Measurements from ENCODE around the gene PPP5C.
"Not testable (repeated sequence)": the region's sequence is repeated elsewhere in the genome, so short reads cannot be mapped to it uniquely, and the experiment has no call there.

Gene PPP5C

GRCh38 chr19:46372901-46373490, 26.1 kb downstream of the PPP5C start:
- no peak overlapping the region for H3K4me3 ChIP-seq (replicated peaks; ENCODE audit: low read depth, low read length)
- no peak for DNase-seq (ENCODE audit: extremely low read depth, low read depth)
- TF ChIP-seq CTCF (IDR thresholded peaks at IDR 0.05; ENCODE audit: low read depth, low read length, missing control alignments) = peak; percentile 40

DNA sequence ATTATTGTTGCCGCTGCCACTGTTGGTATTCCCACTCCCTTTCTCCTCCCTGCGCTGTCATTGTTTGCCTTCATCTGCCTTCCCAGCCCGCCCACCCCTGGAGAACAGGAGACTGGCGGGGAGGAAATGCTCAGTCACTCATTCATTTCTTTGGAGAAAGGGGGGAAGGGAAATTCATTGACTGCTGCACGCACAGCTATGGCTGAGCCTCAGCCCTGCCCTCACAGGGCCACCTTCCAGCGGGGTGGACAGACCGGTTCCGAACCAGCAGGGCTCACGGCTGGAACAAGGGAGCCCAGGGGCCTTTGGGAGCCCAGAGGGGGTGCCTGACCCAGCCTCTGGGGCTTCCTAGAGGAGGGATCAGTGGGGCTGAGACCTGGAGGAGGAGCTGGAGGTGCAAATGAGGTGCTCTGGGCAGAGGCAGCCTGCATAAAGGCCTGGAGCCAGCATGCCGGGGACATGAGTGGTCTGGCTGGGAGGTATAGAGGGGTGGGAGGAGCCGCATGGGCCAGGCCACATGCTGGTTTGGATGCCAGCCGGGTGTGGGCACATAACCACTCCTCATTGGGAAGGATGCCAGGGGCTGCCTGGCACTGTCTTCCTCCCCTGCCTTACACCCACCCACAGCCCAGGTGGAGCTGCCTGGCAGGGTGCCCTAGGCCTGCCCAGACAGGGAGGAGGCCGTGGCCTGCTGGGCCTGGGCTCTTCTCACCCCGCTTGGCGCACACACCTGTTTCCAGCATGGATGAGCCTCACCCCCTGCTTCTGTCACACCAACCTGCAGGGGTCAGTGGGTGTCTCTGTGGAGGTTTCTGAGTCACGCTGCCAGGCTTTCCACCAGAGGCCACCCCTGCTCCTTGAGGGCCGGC, 26.8 kb downstream of the PPP5C start:
- no peak overlapping the region for H3K4me3 ChIP-seq (replicated peaks; ENCODE audit: low read depth, low read length)
- no peak for TF ChIP-seq CTCF (IDR thresholded peaks at IDR 0.05; ENCODE audit: low read depth, low read length, missing control alignments)
- DNase-seq (ENCODE audit: extremely low read depth, low read depth) = no peak

DNA sequence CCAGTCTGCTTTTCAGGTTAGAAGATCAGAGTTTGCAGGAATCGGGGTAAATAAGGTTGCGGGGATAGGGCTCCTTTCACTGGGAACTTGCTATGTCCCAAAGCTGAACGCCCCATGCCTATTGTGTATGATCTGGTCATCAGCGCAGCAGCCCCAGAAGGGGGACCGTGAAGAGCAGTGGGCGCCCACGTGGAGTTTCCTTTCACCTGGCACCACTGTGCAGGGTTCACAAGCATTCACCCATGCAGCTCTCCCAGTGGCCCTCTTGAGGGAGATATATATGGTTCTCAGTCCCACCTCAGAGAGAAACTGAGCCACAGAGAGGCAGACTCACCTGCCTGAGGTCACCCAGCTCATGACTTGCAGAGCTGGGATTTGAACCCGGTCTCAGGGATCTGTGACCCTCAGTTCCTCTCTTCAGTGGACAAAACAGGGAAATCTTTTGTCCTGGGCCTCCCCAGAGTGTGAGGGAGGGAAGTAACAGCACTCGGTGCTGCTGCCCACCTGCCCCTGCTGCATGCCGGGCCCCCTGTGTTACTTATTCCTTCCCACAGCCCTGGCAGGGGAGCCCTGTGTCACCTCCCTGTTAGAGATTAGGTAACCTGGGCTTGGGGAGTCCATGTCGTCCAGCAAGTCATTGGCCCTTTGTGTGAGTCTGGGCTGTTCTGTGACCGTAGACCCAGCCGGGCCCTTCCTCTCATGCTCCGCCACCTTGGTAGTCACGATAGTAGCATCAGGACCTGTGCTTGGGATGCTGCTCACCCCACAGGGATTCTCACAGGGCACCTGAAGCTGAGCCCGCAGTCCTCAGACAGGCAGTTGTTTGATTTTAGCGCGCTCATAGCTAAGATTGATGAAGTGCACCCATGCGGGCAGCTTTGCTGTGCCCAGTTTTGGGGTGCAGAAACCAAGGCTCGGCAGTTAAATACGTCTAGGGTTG, 27.9 kb downstream of the PPP5C start:
- TF ChIP-seq CTCF (IDR thresholded peaks at IDR 0.05; ENCODE audit: low read depth, low read length, missing control alignments) = no peak
- DNase-seq (ENCODE audit: extremely low read depth, low read depth) = no peak
- no peak overlapping the region for H3K4me3 ChIP-seq (replicated peaks; ENCODE audit: low read depth, low read length)

DNA sequence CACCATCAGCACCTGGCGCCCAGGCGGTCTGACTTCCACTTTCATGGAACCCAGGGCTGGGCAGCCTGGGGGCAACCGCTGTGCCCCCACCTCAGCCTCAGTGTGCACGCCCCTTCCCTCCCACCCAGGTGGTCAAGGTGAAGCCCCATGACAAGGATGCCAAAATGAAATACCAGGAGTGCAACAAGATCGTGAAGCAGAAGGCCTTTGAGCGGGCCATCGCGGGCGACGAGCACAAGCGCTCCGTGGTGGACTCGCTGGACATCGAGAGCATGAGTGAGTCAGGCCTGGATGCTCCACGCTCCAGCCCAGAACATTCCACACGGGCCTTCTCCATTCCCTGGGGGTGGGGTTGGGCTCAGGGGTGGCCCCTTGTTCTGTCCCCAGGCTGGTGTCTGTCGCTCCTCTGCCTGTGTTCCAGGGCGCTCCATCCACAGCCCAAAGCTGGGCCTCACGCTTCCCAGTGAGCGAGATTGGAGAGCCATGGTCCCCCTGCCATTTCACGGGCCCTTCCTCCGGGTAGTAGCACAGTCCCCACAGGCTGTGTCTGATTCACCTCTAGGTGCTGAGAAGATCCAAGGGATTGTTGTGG, 28.7 kb downstream of the PPP5C start:
- not testable (repeated sequence) for DNase-seq (ENCODE audit: extremely low read depth, low read depth); H3K4me3 ChIP-seq (replicated peaks; ENCODE audit: low read depth, low read length)

DNA sequence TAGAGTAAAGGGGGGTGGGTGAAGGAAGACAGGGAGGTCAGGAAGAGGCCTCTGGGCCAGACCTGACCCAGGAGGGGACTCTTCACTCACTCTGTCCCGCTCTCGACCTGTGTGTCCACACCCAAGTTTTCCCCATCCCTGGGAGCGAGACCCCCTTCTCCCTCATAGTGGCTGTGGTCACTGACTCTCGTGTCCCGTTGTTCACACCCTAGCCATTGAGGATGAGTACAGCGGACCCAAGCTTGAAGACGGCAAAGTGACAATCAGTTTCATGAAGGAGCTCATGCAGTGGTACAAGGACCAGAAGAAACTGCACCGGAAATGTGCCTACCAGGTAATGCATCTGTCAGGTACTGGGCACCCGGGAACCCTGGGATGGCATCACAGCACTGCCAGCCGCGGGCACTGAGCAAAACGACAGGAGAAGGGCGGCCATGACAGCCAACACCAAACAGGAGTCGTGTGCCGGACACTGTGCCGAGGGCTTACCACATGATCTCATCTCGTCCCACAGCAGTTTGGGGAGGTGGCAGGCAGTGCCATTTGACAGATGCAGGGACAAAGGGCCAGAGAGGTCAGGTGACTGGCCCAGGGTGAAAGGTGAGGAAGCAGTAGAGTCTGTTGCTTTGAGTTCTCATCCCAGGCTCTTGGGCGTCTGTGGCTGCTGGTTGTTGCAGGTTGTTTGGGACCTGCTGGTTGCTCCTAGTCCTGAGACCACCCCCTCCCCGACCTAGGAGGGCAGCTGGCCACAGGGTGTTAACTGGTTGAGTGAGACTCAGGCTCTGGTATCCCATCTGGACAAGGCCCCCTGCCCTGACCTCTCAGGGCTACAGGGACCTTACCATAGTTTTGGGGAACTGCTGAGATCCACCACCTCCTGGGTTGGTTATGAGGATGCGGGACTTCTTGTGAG, 29.6 kb downstream of the PPP5C start:
- DNase-seq (ENCODE audit: extremely low read depth, low read depth) = no peak
- TF ChIP-seq CTCF (IDR thresholded peaks at IDR 0.05; ENCODE audit: low read depth, low read length, missing control alignments) = no peak
- H3K4me3 ChIP-seq (replicated peaks; ENCODE audit: low read depth, low read length) = no peak overlapping the region

- no peak overlapping the region for H3K4me3 ChIP-seq (replicated peaks; ENCODE audit: low read depth, low read length)
- no peak for DNase-seq (ENCODE audit: extremely low read depth, low read depth)
- TF ChIP-seq CTCF (IDR thresholded peaks at IDR 0.05; ENCODE audit: low read depth, low read length, missing control alignments) = no peak
These were observed 31.4 kb downstream of the PPP5C start for GRCh38 chr19:46378268-46378667.
